Activated naive CD4-positive, alpha-beta T cell treated with anti-CD3 and anti-CD28 coated beads, Interleukin-2, amount 50 U/mL, for 72 hours (primary cell): ENCODE results near the gene OR51I1. TPM values are rescaled to one million over a fixed set of nuclear protein-coding genes. Genes with fewer than 3 reads are reported as not detected.

Experiments used
- ATAC-seq, 2 donors: fragments of 150-1000 bp; cut with Tn5 transposase; 2 replicates each; pipeline ENCODE4 v1.10.0; 2021; ENCODE audit warnings: mild to moderate bottlenecking in 2 of 2, moderate library complexity in 2 of 2
- DNase-seq, 2 donors: peaks; one replicate each; pipeline ENCODE4 v3.0.0; 2021 to 2022; ENCODE audit warnings: low spot score in 2 of 2
- H3K27ac Mint-ChIP-seq, 2 donors: one replicate each; pipeline ENCODE4 v1.8.0; 2022; ENCODE audit warnings: mild to moderate bottlenecking in 2 of 2, mixed read lengths in 2 of 2
- H3K36me3 Mint-ChIP-seq, 2 donors: one replicate each; pipeline ENCODE4 v1.8.0; 2022; ENCODE audit warnings: mixed read lengths in 2 of 2
- H3K9me3 Mint-ChIP-seq, 2 donors: one replicate each; pipeline ENCODE4 v1.8.0; 2022; ENCODE audit warnings: mixed read lengths in 2 of 2
- total RNA-seq, 2 donors: library from RNA; stranded (reverse); gene quantifications; one replicate each; pipeline ENCODE4 v1.2.3, GENCODE V29; 2022

The OR51I1 gene
- total RNA-seq, 2 donors from 2014 or later = not detected

GRCh38 chr11:5405173-5405572, 36.1 kb downstream of the OR51I1 start:
- ATAC-seq (no peak), DNase-seq (no peak)
- Mint-ChIP-seq H3K27ac (no peak overlapping the region), H3K36me3 (no peaks in the 10 kb centered on the region), H3K9me3 (peaks cover 0 to 5% of the 10 kb centered on the region in 2 donors)

GRCh38 chr11:5398936-5399335, 42.4 kb downstream of the OR51I1 start:
- ATAC-seq = no peak
- no peak for DNase-seq
- Mint-ChIP-seq H3K9me3 (peaks cover 0 to 5% of the 10 kb centered on the region in 2 donors), H3K27ac (no peak overlapping the region), H3K36me3 (no peaks in the 10 kb centered on the region)

GRCh38 chr11:5394091-5394490, 47.2 kb downstream of the OR51I1 start:
- no peaks in the 10 kb centered on the region for H3K9me3 Mint-ChIP-seq
- DNase-seq = no peak

More at GRCh38 chr11:5394091-5394490, 47.2 kb downstream of the OR51I1 start:
- no peak overlapping the region for H3K27ac Mint-ChIP-seq
- H3K36me3 Mint-ChIP-seq = no peaks in the 10 kb centered on the region
- no peak for ATAC-seq

Other genes starting within 250 kb of the OR51I1 start
- not detected for gene OR51V1, start 240.8 kb downstream of the OR51I1 start, total RNA-seq
- not detected for gene HBB, start 214.4 kb downstream of the OR51I1 start, total RNA-seq
- 1 to 10 TPM in 1 of 2 donors, not detected in 1; 1.6 TPM for gene HBD, start 207.0 kb downstream of the OR51I1 start, total RNA-seq
- not detected for gene HBG1, start 191.7 kb downstream of the OR51I1 start, total RNA-seq
- gene HBG2, start 186.7 kb downstream of the OR51I1 start, total RNA-seq = under 1 TPM in 1 of 2 donors, not detected in 1; 0.41 TPM
- not detected for gene HBE1, start 171.6 kb downstream of the OR51I1 start, total RNA-seq
- gene OR51B4, start 139.6 kb downstream of the OR51I1 start, total RNA-seq = not detected
- gene OR51B2, start 117.2 kb downstream of the OR51I1 start, total RNA-seq = not detected
- under 1 TPM in 1 of 2 donors, not detected in 1; 0.34 TPM for gene OR51B5, start 98.0 kb downstream of the OR51I1 start, total RNA-seq
- gene OR51B6, start 90.0 kb downstream of the OR51I1 start, total RNA-seq = not detected
- not detected for gene OR51M1, start 57.7 kb downstream of the OR51I1 start, total RNA-seq
- gene OR51Q1, start 19.4 kb downstream of the OR51I1 start, total RNA-seq = not detected
- not detected for gene OR51I2, start 7.8 kb upstream of the OR51I1 start, total RNA-seq
- gene OR52D1, start 47.2 kb upstream of the OR51I1 start, total RNA-seq = not detected
- under 1 TPM; 0.10 to 0.25 TPM for gene UBQLN3, start 68.4 kb upstream of the OR51I1 start, total RNA-seq
- gene UBQLNL, start 75.2 kb upstream of the OR51I1 start, total RNA-seq = under 1 TPM; 0.21 to 0.32 TPM
- gene OR52H1, start 107.0 kb upstream of the OR51I1 start, total RNA-seq = under 1 TPM in 1 of 2 donors, not detected in 1; 0.23 TPM
- gene OR52B6, start 139.4 kb upstream of the OR51I1 start, total RNA-seq = not detected
- 1 to 10 TPM in 1 of 2 donors, under 1 TPM in 1; 0.80 to 1.6 TPM for gene TRIM6, start 155.1 kb upstream of the OR51I1 start, total RNA-seq
- 10 to 100 TPM; 10.9 to 12.0 TPM for gene TRIM34, start 183.5 kb upstream of the OR51I1 start, total RNA-seq
- gene TRIM5, start 243.6 kb upstream of the OR51I1 start, total RNA-seq = 10 to 100 TPM; 30.2 to 31.9 TPM
- gene TRIM22, start 248.3 kb upstream of the OR51I1 start, total RNA-seq = 100 to 1,000 TPM; 151 to 228 TPM